Neural cell (in vitro differentiated cells): Measurements from ENCODE around the gene SULT1B1.
"Not testable (repeated sequence)": the region's sequence is repeated elsewhere in the genome, so short reads cannot be mapped to it uniquely, and the experiment has no call there.

Experiments
- CTCF ChIP-seq: fragments of 450-650 bp; IDR thresholded peaks from 2 replicates; pipeline ENCODE4 v1.5.1; 2014; ENCODE audit warnings: antibody characterized with exemption, mild to moderate bottlenecking, moderate library complexity; ENCODE audit not compliant: poor library complexity, severe bottlenecking
- EP300 ChIP-seq: fragments of 450-650 bp; conservative IDR thresholded peaks from 2 replicates; pipeline ENCODE4 v1.6.1; 2014; ENCODE audit warnings: antibody characterized with exemption, mild to moderate bottlenecking, moderate library complexity; ENCODE audit not compliant: poor library complexity, severe bottlenecking
- EZH2 ChIP-seq: fragments of 200-600, 300-800 bp; shearing (Covaris generic), sonication (generic); IDR thresholded peaks from 2 replicates; pipeline ENCODE4 v1.6.1; 2014; ENCODE audit warnings: antibody characterized with exemption, low read length, borderline replicate concordance, mild to moderate bottlenecking; ENCODE audit not compliant: insufficient read depth, poor library complexity, severe bottlenecking
- POLR2AphosphoS5 ChIP-seq: IDR thresholded peaks from 2 replicates; pipeline ENCODE4 v1.6.1; 2012
- SMC3 ChIP-seq: fragments of 450-650 bp; conservative IDR thresholded peaks from 2 replicates; pipeline ENCODE4 v1.6.1; 2014; ENCODE audit warnings: antibody characterized with exemption, mild to moderate bottlenecking, moderate library complexity; ENCODE audit not compliant: poor library complexity
- TAF1 ChIP-seq: IDR thresholded peaks from 2 replicates; pipeline ENCODE4 v1.6.1; 2012; ENCODE audit warnings: low read depth

- TF ChIP-seq TAF1, CTCF, EZH2, EP300, POLR2AphosphoS5, SMC3: not testable (repeated sequence)
These were observed 8.1 kb upstream of the SULT1B1 start for GRCh38 chr4:69768554-69768953.
